ENCODE data around the gene LEKR1.

The LEKR1 gene

GRCh38 chr3:157021679-157022078, 195.5 kb downstream of the LEKR1 start:
- no peaks in the 10 kb centered on the region for H3K27me3 ChIP-seq (ENCODE audit: insufficient read depth, low read length)
- no peaks in the 10 kb centered on the region for H3K9me3 ChIP-seq (ENCODE audit: low read length)
- no peaks in the 10 kb centered on the region for H3K4me1 ChIP-seq (ENCODE audit: insufficient read depth, low read length)
- H3K36me3 ChIP-seq (ENCODE audit: insufficient read depth, low read length): no peaks in the 10 kb centered on the region
- no peak overlapping the region for H3K4me3 ChIP-seq (ENCODE audit: low read length)
- no peak overlapping the region for H2AFZ ChIP-seq (ENCODE audit: low read depth, low read length)

GRCh38 chr3:157023226-157023625, 197.1 kb downstream of the LEKR1 start:
- Histone ChIP-seq H3K36me3 (ENCODE audit: insufficient read depth, low read length) (no peaks in the 10 kb centered on the region), H3K4me3 (ENCODE audit: low read length) (no peak overlapping the region), H3K27me3 (ENCODE audit: insufficient read depth, low read length) (no peaks in the 10 kb centered on the region), H3K9me3 (ENCODE audit: low read length) (no peaks in the 10 kb centered on the region), H3K4me1 (ENCODE audit: insufficient read depth, low read length) (no peaks in the 10 kb centered on the region), H2AFZ (ENCODE audit: low read depth, low read length) (no peak overlapping the region)

GRCh38 chr3:157026091-157026490, 199.9 kb downstream of the LEKR1 start:
- H3K4me1 ChIP-seq (ENCODE audit: insufficient read depth, low read length): no peaks in the 10 kb centered on the region
- H3K9me3 ChIP-seq (ENCODE audit: low read length): no peaks in the 10 kb centered on the region
- no peak overlapping the region for H3K4me3 ChIP-seq (ENCODE audit: low read length)
- no peak overlapping the region for H2AFZ ChIP-seq (ENCODE audit: low read depth, low read length)
- H3K36me3 ChIP-seq (ENCODE audit: insufficient read depth, low read length): no peaks in the 10 kb centered on the region
- H3K27me3 ChIP-seq (ENCODE audit: insufficient read depth, low read length): no peaks in the 10 kb centered on the region

GRCh38 chr3:157027861-157028745, 201.9 kb downstream of the LEKR1 start:
- Histone ChIP-seq H3K36me3 (ENCODE audit: insufficient read depth, low read length) (no peaks in the 10 kb centered on the region), H3K4me3 (ENCODE audit: low read length) (no peak overlapping the region), H3K9me3 (ENCODE audit: low read length) (no peaks in the 10 kb centered on the region), H3K4me1 (ENCODE audit: insufficient read depth, low read length) (no peaks in the 10 kb centered on the region), H3K27me3 (ENCODE audit: insufficient read depth, low read length) (no peaks in the 10 kb centered on the region), H2AFZ (ENCODE audit: low read depth, low read length) (no peak overlapping the region)

- no peaks in the 10 kb centered on the region for H3K36me3 ChIP-seq (ENCODE audit: insufficient read depth, low read length)
- H3K27me3 ChIP-seq (ENCODE audit: insufficient read depth, low read length): no peaks in the 10 kb centered on the region
- H3K4me1 ChIP-seq (ENCODE audit: insufficient read depth, low read length): no peaks in the 10 kb centered on the region
- H3K4me3 ChIP-seq (ENCODE audit: low read length): no peak overlapping the region
- H2AFZ ChIP-seq (ENCODE audit: low read depth, low read length): no peak overlapping the region
- no peaks in the 10 kb centered on the region for H3K9me3 ChIP-seq (ENCODE audit: low read length)
These were observed 203.2 kb downstream of the LEKR1 start for GRCh38 chr3:157029365-157029790.

GRCh38 chr3:157030712-157031111, 204.6 kb downstream of the LEKR1 start:
- Histone ChIP-seq H3K27me3 (ENCODE audit: insufficient read depth, low read length) (no peaks in the 10 kb centered on the region), H3K4me3 (ENCODE audit: low read length) (no peak overlapping the region), H3K9me3 (ENCODE audit: low read length) (no peaks in the 10 kb centered on the region), H3K4me1 (ENCODE audit: insufficient read depth, low read length) (no peaks in the 10 kb centered on the region), H3K36me3 (ENCODE audit: insufficient read depth, low read length) (no peaks in the 10 kb centered on the region), H2AFZ (ENCODE audit: low read depth, low read length) (no peak overlapping the region)

GRCh38 chr3:157033001-157033400, 206.8 kb downstream of the LEKR1 start:
- H2AFZ ChIP-seq (ENCODE audit: low read depth, low read length): no peak overlapping the region
- H3K4me1 ChIP-seq (ENCODE audit: insufficient read depth, low read length): no peaks in the 10 kb centered on the region
- no peaks in the 10 kb centered on the region for H3K36me3 ChIP-seq (ENCODE audit: insufficient read depth, low read length)
- no peaks in the 10 kb centered on the region for H3K9me3 ChIP-seq (ENCODE audit: low read length)
- H3K27me3 ChIP-seq (ENCODE audit: insufficient read depth, low read length): no peaks in the 10 kb centered on the region
- no peak overlapping the region for H3K4me3 ChIP-seq (ENCODE audit: low read length)

- H3K27me3 ChIP-seq (ENCODE audit: insufficient read depth, low read length): no peaks in the 10 kb centered on the region
- no peaks in the 10 kb centered on the region for H3K36me3 ChIP-seq (ENCODE audit: insufficient read depth, low read length)
- no peak overlapping the region for H2AFZ ChIP-seq (ENCODE audit: low read depth, low read length)
- no peaks in the 10 kb centered on the region for H3K9me3 ChIP-seq (ENCODE audit: low read length)
- no peak overlapping the region for H3K4me3 ChIP-seq (ENCODE audit: low read length)
- no peaks in the 10 kb centered on the region for H3K4me1 ChIP-seq (ENCODE audit: insufficient read depth, low read length)
These were observed 214.3 kb downstream of the LEKR1 start for GRCh38 chr3:157040456-157040855.

- no peaks in the 10 kb centered on the region for H3K36me3 ChIP-seq (ENCODE audit: insufficient read depth, low read length)
- no peak overlapping the region for H3K4me3 ChIP-seq (ENCODE audit: low read length)
- no peaks in the 10 kb centered on the region for H3K4me1 ChIP-seq (ENCODE audit: insufficient read depth, low read length)
- no peak overlapping the region for H2AFZ ChIP-seq (ENCODE audit: low read depth, low read length)
- H3K9me3 ChIP-seq (ENCODE audit: low read length): no peaks in the 10 kb centered on the region
- no peaks in the 10 kb centered on the region for H3K27me3 ChIP-seq (ENCODE audit: insufficient read depth, low read length)
These were observed 216.1 kb downstream of the LEKR1 start for GRCh38 chr3:157042226-157042625.

- H2AFZ ChIP-seq (ENCODE audit: low read depth, low read length): no peak overlapping the region
- no peaks in the 10 kb centered on the region for H3K9me3 ChIP-seq (ENCODE audit: low read length)
- H3K4me3 ChIP-seq (ENCODE audit: low read length): no peak overlapping the region
- no peaks in the 10 kb centered on the region for H3K27me3 ChIP-seq (ENCODE audit: insufficient read depth, low read length)
- no peaks in the 10 kb centered on the region for H3K36me3 ChIP-seq (ENCODE audit: insufficient read depth, low read length)
- H3K4me1 ChIP-seq (ENCODE audit: insufficient read depth, low read length): no peaks in the 10 kb centered on the region
These were observed 217.6 kb downstream of the LEKR1 start for GRCh38 chr3:157043771-157044170.

GRCh38 chr3:157045238-157045850, 219.2 kb downstream of the LEKR1 start:
- Histone ChIP-seq H3K4me3 (ENCODE audit: low read length) (no peak overlapping the region), H3K4me1 (ENCODE audit: insufficient read depth, low read length) (no peaks in the 10 kb centered on the region), H2AFZ (ENCODE audit: low read depth, low read length) (no peak overlapping the region), H3K27me3 (ENCODE audit: insufficient read depth, low read length) (no peaks in the 10 kb centered on the region), H3K9me3 (ENCODE audit: low read length) (no peaks in the 10 kb centered on the region), H3K36me3 (ENCODE audit: insufficient read depth, low read length) (no peaks in the 10 kb centered on the region)

- no peaks in the 10 kb centered on the region for H3K4me1 ChIP-seq (ENCODE audit: insufficient read depth, low read length)
- no peaks in the 10 kb centered on the region for H3K36me3 ChIP-seq (ENCODE audit: insufficient read depth, low read length)
- no peak overlapping the region for H3K4me3 ChIP-seq (ENCODE audit: low read length)
- no peaks in the 10 kb centered on the region for H3K27me3 ChIP-seq (ENCODE audit: insufficient read depth, low read length)
- no peaks in the 10 kb centered on the region for H3K9me3 ChIP-seq (ENCODE audit: low read length)
- no peak overlapping the region for H2AFZ ChIP-seq (ENCODE audit: low read depth, low read length)
These were observed 220.4 kb downstream of the LEKR1 start for GRCh38 chr3:157046520-157046919.

- no peak overlapping the region for H2AFZ ChIP-seq (ENCODE audit: low read depth, low read length)
- no peaks in the 10 kb centered on the region for H3K4me1 ChIP-seq (ENCODE audit: insufficient read depth, low read length)
- no peaks in the 10 kb centered on the region for H3K36me3 ChIP-seq (ENCODE audit: insufficient read depth, low read length)
- no peaks in the 10 kb centered on the region for H3K27me3 ChIP-seq (ENCODE audit: insufficient read depth, low read length)
- no peaks in the 10 kb centered on the region for H3K9me3 ChIP-seq (ENCODE audit: low read length)
- H3K4me3 ChIP-seq (ENCODE audit: low read length): no peak overlapping the region
These were observed 224.9 kb downstream of the LEKR1 start for GRCh38 chr3:157051055-157051454.

Measured in neuron (in vitro differentiated cells).